B cell (primary cell): ENCODE data around the gene PAPPA. TPM values are rescaled to one million over a fixed set of nuclear protein-coding genes. Genes with fewer than 3 reads are reported as not detected.

Source experiments
- ATAC-seq: fragments of 200-7000 bp; cut with Tn5 transposase; one replicate; pipeline ENCODE4 v1.10.0; 2021; ENCODE audit warnings: low read depth, mild to moderate bottlenecking, moderate number of reproducible peaks, moderate library complexity
- CTCF ChIA-PET: fragments of 350-600 bp; sonication (Branson Sonifier 250); formaldehyde crosslinking; loops from one replicate; lab custom pipeline; 2021; ENCODE audit warnings: antibody characterized with exemption, inconsistent platforms; lab: Charles Lee
- POLR2A ChIA-PET: fragments of 350-600 bp; sonication (Branson Sonifier 250); formaldehyde crosslinking; loops from one replicate; lab custom pipeline; 2021; ENCODE audit warnings: antibody characterized with exemption; lab: Charles Lee
- DNase-seq: peaks from one replicate; pipeline ENCODE4 v3.0.0; 2013
- H2AFZ ChIP-seq: 2 replicates; pipeline ENCODE4 v1.6.1; 2012; ENCODE audit warnings: mild to moderate bottlenecking, low read depth, low read length; ENCODE audit not compliant: insufficient read depth, poor library complexity, severe bottlenecking
- H3K27ac ChIP-seq, 2 donors: 1 replicate in 1 of 2; 2 replicates in 1 of 2; pipeline ENCODE4 v1.5.1; 2012 to 2013; ENCODE audit warnings: low read length in 2 of 2, mild to moderate bottlenecking in 2 of 2, moderate library complexity in 1 of 2
- H3K27me3 ChIP-seq, 4 experiments: fragments of 200-600 bp in 1 of 4; sonication (generic) in 1 of 4; replicated peaks in 1 of 4; 1 replicate in 2 of 4; 2 replicates in 2 of 4; pipeline versions ENCODE4 v1.6.1 to v1.7.0; 2013 to 2016; ENCODE audit warnings: low read length in 3 of 4, mild to moderate bottlenecking in 2 of 4, mixed read lengths in 1 of 4, moderate library complexity in 1 of 4; ENCODE audit not compliant: insufficient read depth in 4 of 4, control insufficient read depth in 3 of 4; ENCODE audit errors: control extremely low read depth in 1 of 4
- H3K36me3 ChIP-seq, 2 experiments: replicated peaks in 1 of 2; 1 replicate in 1 of 2; 2 replicates in 1 of 2; pipeline versions ENCODE4 v1.6.1 to v1.7.1; 2013; ENCODE audit warnings: low read length in 1 of 2; ENCODE audit not compliant: insufficient read depth in 2 of 2, control insufficient read depth in 1 of 2; ENCODE audit errors: control extremely low read depth in 1 of 2, extremely low read depth in 1 of 2
- H3K4me1 ChIP-seq, 2 donors: fragments of 200-600 bp in 1 of 2; sonication (generic) in 1 of 2; 1 replicate in 1 of 2; 2 replicates in 1 of 2; pipeline versions ENCODE4 v1.5.1 to v1.6.1; 2013 to 2017; ENCODE audit warnings: low read length in 2 of 2; ENCODE audit not compliant: control insufficient read depth in 2 of 2, insufficient read depth in 2 of 2
- H3K4me2 ChIP-seq: replicated peaks from 2 replicates; pipeline ENCODE3; 2012; ENCODE audit warnings: mild to moderate bottlenecking, low read depth, low read length; ENCODE audit not compliant: poor library complexity, severe bottlenecking
- H3K4me3 ChIP-seq, 5 experiments: fragments of 200-600 bp in 1 of 5; sonication (generic) in 1 of 5; 1 replicate in 3 of 5; 2 replicates in 2 of 5; pipeline versions ENCODE4 v1.5.1 to v1.7.0; 2011 to 2016; ENCODE audit warnings: low read length in 4 of 5, mild to moderate bottlenecking in 4 of 5, low read depth in 2 of 5, control low read depth in 1 of 5, moderate library complexity in 1 of 5; ENCODE audit not compliant: insufficient read depth in 1 of 5; ENCODE audit errors: control extremely low read depth in 1 of 5, extremely low read depth in 1 of 5
- H3K79me2 ChIP-seq: fragments of 200-600 bp; sonication (generic); one replicate; pipeline ENCODE4 v1.6.0; 2016; ENCODE audit warnings: low read length; ENCODE audit not compliant: control insufficient read depth, insufficient read depth
- H3K9ac ChIP-seq: fragments of 200-600 bp; sonication (generic); 2 replicates; pipeline ENCODE4 v1.6.1; 2017; ENCODE audit warnings: mild to moderate bottlenecking, low read length, moderate library complexity
- H3K9me3 ChIP-seq, 3 donors: one replicate each; pipeline versions ENCODE4 v1.6.1 to v1.7.1; 2013; ENCODE audit warnings: low read length in 2 of 3; ENCODE audit not compliant: control insufficient read depth in 2 of 3, insufficient read depth in 1 of 3; ENCODE audit errors: control extremely low read depth in 1 of 3
- H4K20me1 ChIP-seq: 2 replicates; pipeline ENCODE4 v1.6.0; 2012; ENCODE audit warnings: mild to moderate bottlenecking, low read length; ENCODE audit not compliant: insufficient read depth, control insufficient read depth, poor library complexity, severe bottlenecking
- H3K27ac Mint-ChIP-seq: one replicate; pipeline ENCODE4 v1.8.0; 2021; ENCODE audit warnings: mixed read lengths
- H3K27me3 Mint-ChIP-seq: one replicate; pipeline ENCODE4 v1.8.0; 2021; ENCODE audit warnings: mixed read lengths
- H3K4me1 Mint-ChIP-seq: one replicate; pipeline ENCODE4 v1.8.0; 2021; ENCODE audit warnings: mixed read lengths
- H3K4me3 Mint-ChIP-seq: one replicate; pipeline ENCODE4 v1.8.0; 2021; ENCODE audit warnings: mixed read lengths
- H3K9me3 Mint-ChIP-seq: one replicate; pipeline ENCODE4 v1.8.0; 2022; ENCODE audit warnings: mixed read lengths; ENCODE audit not compliant: insufficient read depth
- CTCF ChIP-seq: fragments of 200-600 bp; IDR thresholded peaks from one replicate; pipeline ENCODE4 v1.8.0; 2022; ENCODE audit warnings: antibody characterized with exemption, mild to moderate bottlenecking
- EZH2 ChIP-seq: IDR thresholded peaks from 2 replicates; pipeline ENCODE4 v1.6.1; 2012; ENCODE audit warnings: borderline replicate concordance, low read depth, mild to moderate bottlenecking, moderate library complexity, low read length; ENCODE audit not compliant: insufficient read depth, poor library complexity, severe bottlenecking
- WGBS: methylation state at CpG from one replicate; pipeline ENCODE4 v1.1.5; 2013; ENCODE audit warnings: missing lambda C conversion rate; ENCODE audit not compliant: insufficient coverage; 5-methylcytosine and 5-hydroxymethylcytosine counted together
- intact Hi-C: fragments of 100-400 bp; cut with micrococcal nuclease; formaldehyde crosslinking; loops from one replicate; pipeline ENCODE4 v1.10.0; 2022
- polyA plus RNA-seq: library from polyadenylated mRNA; depleted of rRNA; stranded (reverse); fragments of >200 nt; gene quantifications from 2 replicates; pipeline ENCODE4 v1.2.3, GENCODE V29; 2012
- total RNA-seq, 2 donors: library from RNA; stranded (reverse); fragments of 120-200 nt in 1 of 2; gene quantifications; 1 replicate in 1 of 2; 2 replicates in 1 of 2; pipeline versions ENCODE4 v1.2.3 to v1.2.4, GENCODE V29; 2013 to 2022

PAPPA gene
- total and polyA plus RNA-seq, 2 donors (not counting 1 experiment from before 2014, with no cell fraction given): not detected

- H3K9ac ChIP-seq: no peak overlapping the region
- H3K4me2 ChIP-seq: no peak overlapping the region
- no peaks in the 10 kb centered on the region for H3K36me3 ChIP-seq
- ChIA-PET POLR2A (no interaction called here), CTCF (no interaction called here)
- no peaks in the 10 kb centered on the region for H3K79me2 ChIP-seq
- ATAC-seq (no peak), DNase-seq (no peak)
- WGBS: 71% methylated on average over 1 of the region's 3 CpGs
- no peak overlapping the region for H3K4me3 Mint-ChIP-seq
- H3K4me3 ChIP-seq: no peak overlapping the region
- H3K9me3 Mint-ChIP-seq: no peaks in the 10 kb centered on the region
- no peaks in the 10 kb centered on the region for H3K4me1 ChIP-seq
- no peaks in the 10 kb centered on the region for H3K4me1 Mint-ChIP-seq
- H3K27ac ChIP-seq: no peak overlapping the region
- no peaks in the 10 kb centered on the region for H3K27me3 ChIP-seq
- no peak for TF ChIP-seq EZH2
- no peak for TF ChIP-seq CTCF
- H3K27me3 Mint-ChIP-seq: no peaks in the 10 kb centered on the region
- H2AFZ ChIP-seq: no peak overlapping the region
- no peak overlapping the region for H3K27ac Mint-ChIP-seq
- no peaks in the 10 kb centered on the region for H3K9me3 ChIP-seq
- intact Hi-C loops: no loop called here
- H4K20me1 ChIP-seq: no peaks in the 10 kb centered on the region
These were observed 156.5 kb downstream of the PAPPA start for GRCh38 chr9:116309900-116310611.

GRCh38 chr9:116312221-116312620 is 158.6 kb downstream of the PAPPA start:
- no peak overlapping the region for H3K4me2 ChIP-seq
- POLR2A ChIA-PET: no interaction called here
- H3K4me1 ChIP-seq: no peaks in the 10 kb centered on the region
- no peak for DNase-seq
- H3K4me3 ChIP-seq: no peak overlapping the region
- no peak overlapping the region for H3K27ac ChIP-seq
- intact Hi-C loops: no loop called here
- no peak overlapping the region for H3K4me3 Mint-ChIP-seq
- no peak overlapping the region for H3K9ac ChIP-seq
- no peaks in the 10 kb centered on the region for H3K9me3 Mint-ChIP-seq
- no peaks in the 10 kb centered on the region for H3K4me1 Mint-ChIP-seq
- no peaks in the 10 kb centered on the region for H3K79me2 ChIP-seq
- TF ChIP-seq EZH2: no peak
- no peak for TF ChIP-seq CTCF
- H3K36me3 ChIP-seq: no peaks in the 10 kb centered on the region
- H4K20me1 ChIP-seq: no peaks in the 10 kb centered on the region
- no peak overlapping the region for H2AFZ ChIP-seq
- CTCF ChIA-PET: no interaction called here
- ATAC-seq: no peak
- H3K27me3 Mint-ChIP-seq: no peaks in the 10 kb centered on the region
- H3K27ac Mint-ChIP-seq: no peak overlapping the region
- 100% methylated on average over 1 of the region's 2 CpGs for WGBS
- H3K9me3 ChIP-seq: no peaks in the 10 kb centered on the region
- no peaks in the 10 kb centered on the region for H3K27me3 ChIP-seq
